LNCAP (cell line): Measurements from ENCODE around the gene TET1.

Source experiments
- TF ChIP-seq, protein P1 (sequence below): fragments of 450-650 bp; IDR thresholded peaks from 2 replicates; pipeline ENCODE4 v1.5.1; 2017; ENCODE audit warnings: mild to moderate bottlenecking

Gene TET1

DNA sequence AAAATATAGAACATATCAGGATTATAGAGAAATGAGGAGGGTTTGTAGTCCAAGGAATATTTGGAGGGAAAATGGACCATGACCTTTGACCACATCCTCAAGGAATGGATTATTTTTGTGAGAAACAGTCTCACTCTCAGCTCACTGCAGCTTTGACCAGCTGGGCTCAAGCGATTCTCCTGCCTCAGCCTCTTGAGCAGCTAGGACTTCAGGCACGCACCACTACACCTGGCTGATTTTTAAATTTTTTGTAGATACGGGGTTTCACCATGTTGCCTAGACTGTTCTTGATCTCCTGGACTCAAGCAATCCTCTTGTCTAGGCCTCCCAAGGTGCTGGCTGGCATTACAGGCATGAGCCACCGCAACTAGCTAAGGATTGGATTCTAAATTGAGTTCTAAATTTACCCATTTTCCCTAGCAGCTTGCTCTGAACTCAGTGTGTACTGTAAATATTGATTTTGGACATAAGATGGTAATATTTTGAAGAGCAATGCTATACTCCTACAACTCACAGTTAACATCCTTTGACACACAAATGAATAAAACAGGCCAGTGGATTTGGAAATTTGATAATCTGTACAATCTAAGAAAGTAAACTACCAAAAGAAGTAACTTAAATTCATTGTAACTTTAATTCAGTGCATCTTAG lies 73.8 kb downstream of the TET1 start:
- TF ChIP-seq, protein P1, sequence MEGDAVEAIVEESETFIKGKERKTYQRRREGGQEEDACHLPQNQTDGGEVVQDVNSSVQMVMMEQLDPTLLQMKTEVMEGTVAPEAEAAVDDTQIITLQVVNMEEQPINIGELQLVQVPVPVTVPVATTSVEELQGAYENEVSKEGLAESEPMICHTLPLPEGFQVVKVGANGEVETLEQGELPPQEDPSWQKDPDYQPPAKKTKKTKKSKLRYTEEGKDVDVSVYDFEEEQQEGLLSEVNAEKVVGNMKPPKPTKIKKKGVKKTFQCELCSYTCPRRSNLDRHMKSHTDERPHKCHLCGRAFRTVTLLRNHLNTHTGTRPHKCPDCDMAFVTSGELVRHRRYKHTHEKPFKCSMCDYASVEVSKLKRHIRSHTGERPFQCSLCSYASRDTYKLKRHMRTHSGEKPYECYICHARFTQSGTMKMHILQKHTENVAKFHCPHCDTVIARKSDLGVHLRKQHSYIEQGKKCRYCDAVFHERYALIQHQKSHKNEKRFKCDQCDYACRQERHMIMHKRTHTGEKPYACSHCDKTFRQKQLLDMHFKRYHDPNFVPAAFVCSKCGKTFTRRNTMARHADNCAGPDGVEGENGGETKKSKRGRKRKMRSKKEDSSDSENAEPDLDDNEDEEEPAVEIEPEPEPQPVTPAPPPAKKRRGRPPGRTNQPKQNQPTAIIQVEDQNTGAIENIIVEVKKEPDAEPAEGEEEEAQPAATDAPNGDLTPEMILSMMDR: no peak

DNA sequence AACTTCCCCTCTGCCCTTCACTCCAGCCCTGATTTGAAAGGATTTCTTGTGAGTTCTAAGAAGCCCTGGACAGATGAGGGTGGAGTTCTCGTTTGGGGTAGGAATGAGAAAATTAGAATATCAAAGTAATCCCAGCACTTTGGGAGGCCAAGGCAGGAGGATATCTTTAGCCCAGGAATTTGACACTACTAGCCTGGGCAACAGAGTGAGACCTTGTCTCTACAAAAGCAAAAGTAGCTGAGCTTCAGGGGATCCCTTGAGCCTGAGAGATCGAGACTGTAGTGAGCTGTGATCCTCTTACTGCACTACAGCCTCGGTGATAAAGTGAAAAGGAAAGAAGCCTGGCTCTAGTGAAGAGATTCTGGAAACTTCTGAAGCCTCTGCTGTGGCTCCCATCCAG lies 76.2 kb downstream of the TET1 start:
- TF ChIP-seq, protein P1: no peak

- TF ChIP-seq, protein P1: no peak
These were observed 87.7 kb downstream of the TET1 start for GRCh38 chr10:68647672-68648341.

GRCh38 chr10:68655620-68656126 lies 95.5 kb downstream of the TET1 start:
- TF ChIP-seq, protein P1: no peak

GRCh38 chr10:68665841-68666240 lies 105.7 kb downstream of the TET1 start:
- TF ChIP-seq, protein P1: no peak

DNA sequence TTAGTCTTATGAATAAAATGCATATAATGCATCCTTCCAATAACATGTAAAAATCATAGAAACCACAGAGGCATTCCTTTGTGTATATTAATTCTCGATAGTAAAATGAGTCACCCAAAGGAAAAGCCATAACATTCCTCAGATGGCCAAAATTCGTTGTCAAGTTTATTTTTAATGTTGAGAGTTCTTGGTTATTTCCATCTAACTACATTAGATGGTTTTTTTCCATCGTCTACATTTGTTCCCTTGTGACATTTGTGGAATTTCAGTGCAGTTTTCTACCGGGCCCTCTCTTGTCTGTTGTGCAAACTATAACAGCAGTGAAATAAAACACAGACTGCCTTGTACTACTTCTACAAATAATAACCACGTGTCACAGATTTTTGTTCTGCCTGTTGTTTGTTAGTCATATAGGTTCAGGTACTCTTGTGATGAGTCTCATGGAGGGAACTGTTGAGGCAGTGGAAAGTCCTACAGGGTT lies 106.2 kb downstream of the TET1 start:
- TF ChIP-seq, protein P1: no peak

DNA sequence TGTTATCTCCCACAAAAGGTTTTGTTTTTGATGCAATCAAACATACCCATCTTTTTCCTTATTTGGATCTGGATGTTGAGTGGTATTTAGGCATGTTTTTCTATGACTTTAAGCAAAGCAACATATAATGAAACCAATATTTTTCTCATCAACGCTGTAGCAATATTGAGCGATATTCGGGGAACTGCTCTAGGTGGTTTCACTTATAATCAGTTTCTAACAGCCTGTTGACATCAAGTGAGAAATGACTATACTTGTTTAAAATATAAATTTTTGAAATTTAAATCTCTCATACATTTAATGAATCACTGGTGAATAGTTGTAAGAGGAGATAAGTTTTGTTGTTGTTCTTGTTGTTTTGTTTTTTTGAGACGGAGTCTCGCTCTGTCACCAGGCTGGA lies 108.1 kb downstream of the TET1 start:
- TF ChIP-seq, protein P1: no peak
